Pons (tissue), 1 donor: ENCODE data around the gene CRELD2.
A peak's percentile ranks its signal among the peaks of the same experiment; 100 is the strongest.

Experiments used
- DNase-seq: peaks from one replicate; pipeline ENCODE4 v3.0.0-alpha.2; 2016; ENCODE audit warnings: low spot score

CRELD2 gene

GRCh38 chr22:49887702-49888101 is 30.7 kb upstream of the CRELD2 start:
- no peak for DNase-seq

GRCh38 chr22:49889071-49889470 is 29.4 kb upstream of the CRELD2 start:
- peak; percentile 51 for DNase-seq

GRCh38 chr22:49892226-49892899 is 26.1 kb upstream of the CRELD2 start:
- DNase-seq, result peak; percentile 8

GRCh38 chr22:49893025-49893424 is 25.4 kb upstream of the CRELD2 start:
- no peak for DNase-seq

- no peak for DNase-seq
Observed at GRCh38 chr22:49894322-49895054, 23.9 kb upstream of the CRELD2 start.

GRCh38 chr22:49896201-49896600 is 22.2 kb upstream of the CRELD2 start:
- no peak for DNase-seq

- no peak for DNase-seq
Observed at GRCh38 chr22:49897015-49897684, 21.3 kb upstream of the CRELD2 start.

GRCh38 chr22:49899530-49899929 is 18.9 kb upstream of the CRELD2 start:
- no peak for DNase-seq

GRCh38 chr22:49900441-49901230 is 17.8 kb upstream of the CRELD2 start:
- no peak for DNase-seq

GRCh38 chr22:49901457-49901856 is 17.0 kb upstream of the CRELD2 start:
- no peak for DNase-seq

- DNase-seq, result no peak
Observed at GRCh38 chr22:49903322-49904039, 15.0 kb upstream of the CRELD2 start.

- no peak for DNase-seq
Observed at GRCh38 chr22:49904040-49904369, 14.4 kb upstream of the CRELD2 start.

- DNase-seq, result no peak
Observed at GRCh38 chr22:49905465-49905864, 13.0 kb upstream of the CRELD2 start.

GRCh38 chr22:49906071-49906798 is 12.2 kb upstream of the CRELD2 start:
- no peak for DNase-seq

- no peak for DNase-seq
Observed at GRCh38 chr22:49906799-49907290, 11.6 kb upstream of the CRELD2 start.

GRCh38 chr22:49907807-49908206 is 10.6 kb upstream of the CRELD2 start:
- no peak for DNase-seq

GRCh38 chr22:49909476-49910205 is 8.8 kb upstream of the CRELD2 start:
- DNase-seq, result no peak

GRCh38 chr22:49910229-49911155 is 7.9 kb upstream of the CRELD2 start:
- no peak for DNase-seq
